Stimulated activated CD4-positive, alpha-beta T cell treated with anti-CD3 and anti-CD28 coated beads, Interleukin-4, amount 100 ng/mL, for 48 hours (primary cell): Measurements from ENCODE around the gene AUNIP.

ENCODE experiments used
- DNase-seq, 2 donors: peaks; one replicate each; pipeline ENCODE4 v3.0.0-alpha.2; 2020; ENCODE audit warnings: low read depth in 2 of 2

Gene AUNIP

GRCh38 chr1:25795211-25795610 is 64.0 kb downstream of the AUNIP start:
- no peak for DNase-seq

GRCh38 chr1:25794325-25794724 is 64.9 kb downstream of the AUNIP start:
- no peak for DNase-seq

- DNase-seq, result no peak
Observed at GRCh38 chr1:25793585-25794170, 65.6 kb downstream of the AUNIP start.

- no peak for DNase-seq
Observed at GRCh38 chr1:25792115-25792514, 67.1 kb downstream of the AUNIP start.

- DNase-seq, result no peak
Observed at GRCh38 chr1:25790472-25790871, 68.8 kb downstream of the AUNIP start.

GRCh38 chr1:25787760-25788166 is 71.5 kb downstream of the AUNIP start:
- no peak for DNase-seq

GRCh38 chr1:25786887-25787759 is 72.1 kb downstream of the AUNIP start:
- DNase-seq, result no peak

- no peak for DNase-seq
Observed at GRCh38 chr1:25785333-25786067, 73.8 kb downstream of the AUNIP start.

GRCh38 chr1:25784575-25785051 is 74.6 kb downstream of the AUNIP start:
- DNase-seq, result no peak
